GM21737 (cell line): ENCODE data around the gene BTBD3.

Experiments
- ATAC-seq: cut with Tn5 transposase; IDR thresholded peaks from one replicate; pipeline ENCODE4 v1.9.1; 2021; ENCODE audit warnings: mild to moderate bottlenecking, moderate library complexity; ENCODE audit not compliant: unreplicated experiment

Gene BTBD3

GRCh38 chr20:11965602-11966001 is 47.9 kb downstream of the BTBD3 start:
- ATAC-seq, result no peak

- no peak for ATAC-seq
These were observed 48.5 kb downstream of the BTBD3 start for GRCh38 chr20:11966186-11966585.

GRCh38 chr20:11970243-11970836 is 52.6 kb downstream of the BTBD3 start:
- no peak for ATAC-seq

GRCh38 chr20:11972478-11972877 is 54.8 kb downstream of the BTBD3 start:
- ATAC-seq, result no peak
